Erythroblast (primary cell): ENCODE results near the gene RIN2.

ENCODE experiments used
- GATA1 ChIP-seq: IDR thresholded peaks from 2 replicates; pipeline ENCODE4 v1.6.1; 2011; ENCODE audit warnings: low read depth, mild to moderate bottlenecking, control low read depth, low read length, moderate library complexity
- POLR2A ChIP-seq: IDR thresholded peaks from 2 replicates; pipeline ENCODE4 v1.6.1; 2011; ENCODE audit warnings: mild to moderate bottlenecking, low read length

DNA sequence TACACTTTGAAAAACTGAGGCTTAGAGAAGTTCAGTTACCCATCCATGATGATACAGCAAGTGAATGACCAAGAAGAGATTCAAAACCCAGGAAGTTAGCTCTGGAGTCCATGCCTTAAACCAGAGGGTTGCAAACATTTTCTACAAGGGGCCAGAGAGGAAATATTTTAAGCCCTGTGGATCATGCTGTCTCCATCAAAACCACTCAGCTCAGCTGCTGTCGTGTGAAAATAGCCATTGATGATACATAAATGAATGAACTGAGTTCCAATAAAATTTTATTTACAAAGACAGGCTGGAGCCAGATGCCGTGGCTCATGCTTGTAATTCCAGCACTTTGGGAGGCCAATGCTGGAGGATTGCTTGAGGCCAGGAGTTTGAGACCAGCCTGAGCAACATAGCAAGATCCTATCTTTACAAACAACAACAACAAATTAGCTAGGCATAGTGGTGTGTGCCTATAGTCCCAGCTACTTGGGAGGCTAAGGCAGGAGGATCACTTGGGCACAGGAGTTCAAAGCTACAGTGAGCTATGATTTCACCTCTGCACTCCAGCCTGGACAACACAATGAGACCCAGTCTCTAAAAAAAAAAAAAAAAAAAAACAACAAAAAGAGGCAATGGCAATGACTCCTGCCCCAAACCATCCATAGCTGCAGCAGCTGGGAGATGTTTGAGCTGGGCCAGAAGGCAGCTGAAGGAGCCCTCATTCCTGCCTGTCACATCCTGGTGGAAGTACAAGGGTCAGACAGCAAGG, 44.1 kb upstream of the RIN2 start:
- no peak for TF ChIP-seq POLR2A
- no peak for TF ChIP-seq GATA1
